BLaER1 (cell line): ENCODE data around the gene GAL.
"Not testable (repeated sequence)": the region's sequence is repeated elsewhere in the genome, so short reads cannot be mapped to it uniquely, and the experiment has no call there.

Source experiments
- H3K27ac ChIP-seq: shearing (Covaris generic); formaldehyde crosslinking; 2 replicates; pipeline ENCODE4 v1.8.1; 2022
- H3K27me3 ChIP-seq: shearing (Covaris generic); formaldehyde crosslinking; 2 replicates; pipeline ENCODE4 v1.8.1; 2022
- H3K36me3 ChIP-seq: shearing (Covaris generic); formaldehyde crosslinking; 2 replicates; pipeline ENCODE4 v1.8.1; 2022
- H3K4me1 ChIP-seq: shearing (Covaris generic); formaldehyde crosslinking; 2 replicates; pipeline ENCODE4 v1.8.1; 2022
- H3K4me2 ChIP-seq: shearing (Covaris generic); formaldehyde crosslinking; 2 replicates; pipeline ENCODE4 v1.8.1; 2022
- H3K4me3 ChIP-seq: shearing (Covaris generic); formaldehyde crosslinking; 2 replicates; pipeline ENCODE4 v1.8.1; 2022
- H3K9ac ChIP-seq: shearing (Covaris generic); formaldehyde crosslinking; 2 replicates; pipeline ENCODE4 v1.8.1; 2022
- H3K9me3 ChIP-seq: shearing (Covaris generic); formaldehyde crosslinking; 2 replicates; pipeline ENCODE4 v1.8.1; 2022
- H4K20me1 ChIP-seq: shearing (Covaris generic); formaldehyde crosslinking; 2 replicates; pipeline ENCODE4 v1.8.1; 2022
- Cebpa-rat ChIP-seq: shearing (Covaris generic); IDR thresholded peaks from 2 replicates; pipeline ENCODE4 v1.8.1; 2022

Gene GAL, protein sequence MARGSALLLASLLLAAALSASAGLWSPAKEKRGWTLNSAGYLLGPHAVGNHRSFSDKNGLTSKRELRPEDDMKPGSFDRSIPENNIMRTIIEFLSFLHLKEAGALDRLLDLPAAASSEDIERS

DNA sequence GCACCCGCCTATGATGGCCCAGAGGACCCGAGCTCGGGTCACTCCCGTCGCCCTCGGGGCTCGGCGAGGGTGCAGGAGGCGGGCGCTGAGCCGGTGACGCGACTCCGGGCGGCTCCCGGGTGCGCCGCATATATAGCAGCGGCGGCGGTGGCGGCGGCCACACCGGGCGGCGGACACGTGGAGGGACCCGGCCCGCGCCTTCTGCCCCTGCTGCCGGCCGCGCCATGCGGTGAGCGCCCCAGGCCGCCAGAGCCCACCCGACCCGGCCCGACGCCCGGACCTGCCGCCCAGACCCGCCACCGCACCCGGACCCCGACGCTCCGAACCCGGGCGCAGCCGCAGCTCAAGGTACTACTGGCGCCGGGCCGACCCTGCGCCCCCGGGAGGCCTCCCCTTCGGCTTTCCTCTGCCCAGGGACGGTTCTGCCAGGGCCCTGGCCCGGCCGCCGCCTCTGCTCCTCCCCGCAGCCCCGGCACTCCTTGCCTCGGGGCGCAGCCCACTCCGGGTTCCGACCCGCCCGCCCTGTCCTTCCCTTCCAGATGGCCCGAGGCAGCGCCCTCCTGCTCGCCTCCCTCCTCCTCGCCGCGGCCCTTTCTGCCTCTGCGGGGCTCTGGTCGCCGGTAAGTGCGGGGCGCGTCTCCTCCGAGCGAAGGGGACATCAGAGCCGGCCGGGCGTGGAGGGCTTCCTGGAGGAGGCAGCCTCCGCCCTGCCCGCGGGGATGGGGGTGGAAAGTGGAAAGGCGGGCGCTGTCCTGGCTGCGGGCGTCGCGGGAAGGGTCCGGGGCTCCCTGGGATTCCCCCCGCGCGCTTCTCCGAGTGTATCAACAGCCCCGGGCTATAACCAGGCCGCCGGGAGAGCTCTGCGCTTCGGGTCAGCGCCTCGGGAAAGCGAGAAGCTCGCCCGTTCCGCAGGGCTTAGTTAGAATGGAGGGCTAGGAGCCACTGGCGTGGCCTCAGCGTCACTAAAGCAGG, at the start of gene GAL:
Gene GAL (plus strand): TSS at position 160 of the 972 bp plus-strand sequence. CDS start 380 bp downstream, at position 540.
- no peak within 1 kb of the TSS for H3K9ac ChIP-seq
- H3K4me3 ChIP-seq = 0 out of 2 replicates have a peak within 1 kb of the TSS, but pooled peaks have one; percentile 25
- no peak for TF ChIP-seq Cebpa-rat
- 0 out of 2 replicates have a peak, but pooled peaks cover 4% of the 10 kb centered on the region for H3K9me3 ChIP-seq
- H3K27me3 ChIP-seq = peaks cover 56% of the 10 kb centered on the region
- H3K4me2 ChIP-seq = peak within 1 kb of the TSS; percentile 28; the same call in 1 of the 2 replicates
- no peaks in the 10 kb centered on the region for H3K36me3 ChIP-seq
- peaks cover 33% of the 10 kb centered on the region; the same call in 1 of the 2 replicates for H4K20me1 ChIP-seq
- no peak within 1 kb of the TSS for H3K27ac ChIP-seq
- H3K4me1 ChIP-seq = peaks cover 10% of the 10 kb centered on the region; the same call in 1 of the 2 replicates

DNA sequence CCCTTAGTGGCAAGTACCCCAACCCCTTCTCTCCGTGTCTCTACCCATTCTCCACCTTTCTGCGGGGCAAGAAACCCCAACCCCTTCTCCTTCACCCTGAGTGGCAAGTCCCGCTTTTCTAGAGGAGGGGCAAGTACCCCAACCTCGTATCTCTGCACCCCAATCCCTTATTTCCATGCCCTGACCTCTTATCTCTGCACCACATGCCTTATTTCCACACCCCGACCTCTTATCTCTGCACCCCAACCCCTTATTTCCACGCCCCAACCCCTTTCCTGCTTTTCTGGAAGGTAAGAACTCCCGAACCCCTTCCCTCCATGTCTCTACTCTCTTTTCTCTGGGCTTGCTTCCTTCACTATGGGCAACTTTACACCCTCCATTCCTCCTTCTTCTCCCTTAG, 49.7 kb upstream of the GAL start:
- H3K4me3 ChIP-seq, H3K4me1 ChIP-seq, H3K4me2 ChIP-seq, H3K27ac ChIP-seq, H4K20me1 ChIP-seq, H3K9me3 ChIP-seq, H3K36me3 ChIP-seq, H3K9ac ChIP-seq, H3K27me3 ChIP-seq: not testable (repeated sequence)

DNA sequence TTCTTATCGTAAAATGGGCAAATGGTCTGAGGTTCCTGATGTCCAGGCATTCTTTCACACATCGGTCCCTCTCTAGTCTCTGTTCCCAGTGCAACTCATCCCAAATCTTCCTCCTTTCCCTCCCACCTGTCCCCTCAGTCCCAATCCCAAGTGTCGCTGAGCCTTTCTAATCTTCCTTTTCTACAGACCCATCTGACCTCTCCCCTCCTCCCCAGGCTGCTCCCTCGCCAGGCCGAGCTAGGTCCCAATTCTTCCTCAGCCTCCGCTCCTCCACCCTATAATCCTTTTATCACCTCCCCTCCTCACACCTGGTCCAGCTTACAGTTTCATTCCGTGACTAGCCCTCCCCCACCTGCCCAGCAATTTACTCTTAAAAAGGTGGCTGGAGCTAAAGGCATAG, 49.2 kb upstream of the GAL start:
- H3K36me3 ChIP-seq, H3K9me3 ChIP-seq, H3K27ac ChIP-seq, H3K4me1 ChIP-seq, H4K20me1 ChIP-seq, H3K4me3 ChIP-seq, H3K27me3 ChIP-seq, H3K9ac ChIP-seq, H3K4me2 ChIP-seq: not testable (repeated sequence)

GRCh38 chr11:68635883-68636282, 48.5 kb upstream of the GAL start:
- H3K4me1 ChIP-seq, H3K4me3 ChIP-seq, H3K9me3 ChIP-seq, H3K27ac ChIP-seq, H4K20me1 ChIP-seq, H3K4me2 ChIP-seq, H3K36me3 ChIP-seq, H3K9ac ChIP-seq, H3K27me3 ChIP-seq: not testable (repeated sequence)

DNA sequence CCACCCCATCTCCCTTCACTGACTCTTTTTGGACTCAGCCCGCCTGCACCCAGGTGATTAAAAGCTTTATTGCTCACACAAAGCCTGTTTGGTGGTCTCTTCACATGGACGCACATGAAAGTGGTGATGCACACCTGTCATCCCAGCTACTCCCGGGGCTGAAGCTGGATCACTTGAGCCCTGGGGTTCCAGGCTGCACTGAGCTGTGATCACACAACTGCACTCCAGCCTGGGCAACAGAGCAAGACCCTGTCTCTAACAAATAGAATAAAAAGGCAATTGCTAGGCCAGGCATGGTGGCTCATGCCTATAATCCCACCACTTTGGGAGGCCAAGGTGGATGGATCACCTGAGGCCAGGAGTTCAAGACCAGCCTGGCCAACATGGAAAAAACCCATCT, 45.0 kb upstream of the GAL start:
- not testable (repeated sequence) for H3K27me3 ChIP-seq, H3K4me1 ChIP-seq, H4K20me1 ChIP-seq, H3K27ac ChIP-seq, H3K36me3 ChIP-seq, H3K9ac ChIP-seq, H3K4me2 ChIP-seq, H3K9me3 ChIP-seq, H3K4me3 ChIP-seq

- TF ChIP-seq Cebpa-rat = no peak
- Histone ChIP-seq H3K9me3 (peaks cover 22% of the 10 kb centered on the region), H3K4me1 (no peaks in the 10 kb centered on the region), H3K27me3 (no peaks in the 10 kb centered on the region), H3K36me3 (no peaks in the 10 kb centered on the region), H3K4me3 (no peak overlapping the region), H4K20me1 (no peaks in the 10 kb centered on the region), H3K27ac (no peak overlapping the region), H3K9ac (no peak overlapping the region), H3K4me2 (no peak overlapping the region)
Observed at GRCh38 chr11:68641880-68642279, 42.5 kb upstream of the GAL start.

GRCh38 chr11:68643585-68643984, 40.8 kb upstream of the GAL start:
- Histone ChIP-seq H3K27ac (no peak overlapping the region), H3K9ac (no peak overlapping the region), H3K4me1 (no peaks in the 10 kb centered on the region), H3K36me3 (no peaks in the 10 kb centered on the region), H3K9me3 (peaks cover 33% of the 10 kb centered on the region), H3K4me2 (no peak overlapping the region), H3K4me3 (no peak overlapping the region), H3K27me3 (no peaks in the 10 kb centered on the region), H4K20me1 (no peaks in the 10 kb centered on the region)
- TF ChIP-seq Cebpa-rat = no peak

GRCh38 chr11:68646832-68647231, 37.5 kb upstream of the GAL start:
- Histone ChIP-seq H3K9me3 (peaks cover 33% of the 10 kb centered on the region), H3K4me1 (peaks cover 2% of the 10 kb centered on the region), H3K4me3 (no peak overlapping the region), H3K27ac (no peak overlapping the region), H3K9ac (no peak overlapping the region), H3K4me2 (no peak overlapping the region), H4K20me1 (no peaks in the 10 kb centered on the region), H3K27me3 (no peaks in the 10 kb centered on the region), H3K36me3 (no peaks in the 10 kb centered on the region)
- TF ChIP-seq Cebpa-rat = no peak

GRCh38 chr11:68649851-68650555, 34.3 kb upstream of the GAL start:
- H3K27me3 ChIP-seq = no peaks in the 10 kb centered on the region

GRCh38 chr11:68650801-68651200, 33.5 kb upstream of the GAL start:
- Histone ChIP-seq H3K9me3 (peaks cover 36% of the 10 kb centered on the region), H3K36me3 (no peaks in the 10 kb centered on the region), H3K4me2 (no peak overlapping the region), H3K4me1 (peaks cover 17% of the 10 kb centered on the region), H3K27me3 (no peaks in the 10 kb centered on the region), H3K27ac (no peak overlapping the region), H3K4me3 (no peak overlapping the region), H3K9ac (no peak overlapping the region), H4K20me1 (no peaks in the 10 kb centered on the region)
- TF ChIP-seq Cebpa-rat = no peak

More at GRCh38 chr11:68649851-68650555, 34.3 kb upstream of the GAL start:
- H3K4me1 ChIP-seq = peaks cover 17% of the 10 kb centered on the region
- H3K4me3 ChIP-seq = no peak overlapping the region
- no peak for TF ChIP-seq Cebpa-rat
- no peaks in the 10 kb centered on the region for H4K20me1 ChIP-seq
- H3K27ac ChIP-seq = no peak overlapping the region
- H3K4me2 ChIP-seq = no peak overlapping the region
- no peaks in the 10 kb centered on the region for H3K36me3 ChIP-seq
- no peak overlapping the region for H3K9ac ChIP-seq
- H3K9me3 ChIP-seq = peaks cover 36% of the 10 kb centered on the region
